Astrocyte of the cerebellum (primary cell): ENCODE measurements around the gene GPBP1L1.

Experiments used
- DNase-seq: peaks from one replicate; pipeline ENCODE4 v3.0.0-alpha.2; 2011; ENCODE audit warnings: low read depth
- H3K4me3 ChIP-seq: 2 replicates; pipeline ENCODE4 v1.5.1; 2011; ENCODE audit warnings: mild to moderate bottlenecking, low read depth, low read length, moderate library complexity
- in situ Hi-C: cut with HindIII; loops from 2 replicates; pipeline ENCODE4 v1.10.0; 2017; ENCODE audit warnings: low sequenced_read_pairs
- TF ChIP-seq, protein P1 (sequence below): IDR thresholded peaks from 2 replicates; pipeline ENCODE4 v1.5.1; 2012; ENCODE audit warnings: low read length, low read depth, moderate library complexity, mild to moderate bottlenecking; ENCODE audit errors: missing control alignments

The GPBP1L1 gene

DNA sequence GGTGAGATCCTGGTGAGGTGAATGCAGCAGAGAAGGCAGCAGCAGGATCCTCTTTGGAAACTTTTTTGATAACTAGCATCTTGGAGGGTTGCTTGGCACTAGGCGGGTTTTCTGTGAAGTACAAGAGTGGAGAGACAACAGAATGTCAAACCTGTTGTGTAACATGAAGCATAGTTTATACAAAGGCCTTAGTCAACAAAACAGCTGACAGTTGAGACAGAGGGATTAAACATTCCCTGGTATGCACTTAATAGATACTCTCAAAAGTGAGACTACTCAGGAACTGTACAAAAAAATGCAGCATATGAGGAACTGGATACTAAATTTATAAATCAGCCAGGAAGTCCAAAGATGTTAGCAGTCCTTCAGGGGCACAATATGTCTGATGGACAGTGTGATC lies 46.0 kb downstream of the GPBP1L1 start:
- in situ Hi-C loops, result no loop called here
- DNase-seq, result no peak
- no peak overlapping the region for H3K4me3 ChIP-seq
- TF ChIP-seq, protein P1, sequence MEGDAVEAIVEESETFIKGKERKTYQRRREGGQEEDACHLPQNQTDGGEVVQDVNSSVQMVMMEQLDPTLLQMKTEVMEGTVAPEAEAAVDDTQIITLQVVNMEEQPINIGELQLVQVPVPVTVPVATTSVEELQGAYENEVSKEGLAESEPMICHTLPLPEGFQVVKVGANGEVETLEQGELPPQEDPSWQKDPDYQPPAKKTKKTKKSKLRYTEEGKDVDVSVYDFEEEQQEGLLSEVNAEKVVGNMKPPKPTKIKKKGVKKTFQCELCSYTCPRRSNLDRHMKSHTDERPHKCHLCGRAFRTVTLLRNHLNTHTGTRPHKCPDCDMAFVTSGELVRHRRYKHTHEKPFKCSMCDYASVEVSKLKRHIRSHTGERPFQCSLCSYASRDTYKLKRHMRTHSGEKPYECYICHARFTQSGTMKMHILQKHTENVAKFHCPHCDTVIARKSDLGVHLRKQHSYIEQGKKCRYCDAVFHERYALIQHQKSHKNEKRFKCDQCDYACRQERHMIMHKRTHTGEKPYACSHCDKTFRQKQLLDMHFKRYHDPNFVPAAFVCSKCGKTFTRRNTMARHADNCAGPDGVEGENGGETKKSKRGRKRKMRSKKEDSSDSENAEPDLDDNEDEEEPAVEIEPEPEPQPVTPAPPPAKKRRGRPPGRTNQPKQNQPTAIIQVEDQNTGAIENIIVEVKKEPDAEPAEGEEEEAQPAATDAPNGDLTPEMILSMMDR, result no peak

DNA sequence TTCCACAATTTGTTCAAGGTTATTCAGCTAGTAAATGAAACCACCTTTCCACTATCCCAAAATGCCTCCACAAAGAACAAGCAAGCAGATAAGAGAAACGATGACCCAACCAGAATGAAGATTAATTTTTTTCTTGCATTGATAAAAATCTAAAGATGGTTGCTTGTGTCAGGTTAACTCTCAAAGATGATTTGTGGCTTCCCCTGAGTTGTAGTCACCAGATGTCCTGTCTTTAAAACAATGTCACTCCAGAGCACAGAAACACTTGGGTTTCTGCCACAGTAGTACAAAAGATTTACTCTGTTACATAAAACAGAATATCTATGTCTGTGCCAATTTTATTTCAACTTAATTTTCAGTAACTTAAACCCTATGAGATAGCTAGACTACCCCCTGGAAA lies 51.1 kb downstream of the GPBP1L1 start:
- DNase-seq, result no peak
- in situ Hi-C loops, result no loop called here
- no peak overlapping the region for H3K4me3 ChIP-seq
- TF ChIP-seq, protein P1, result no peak

DNA sequence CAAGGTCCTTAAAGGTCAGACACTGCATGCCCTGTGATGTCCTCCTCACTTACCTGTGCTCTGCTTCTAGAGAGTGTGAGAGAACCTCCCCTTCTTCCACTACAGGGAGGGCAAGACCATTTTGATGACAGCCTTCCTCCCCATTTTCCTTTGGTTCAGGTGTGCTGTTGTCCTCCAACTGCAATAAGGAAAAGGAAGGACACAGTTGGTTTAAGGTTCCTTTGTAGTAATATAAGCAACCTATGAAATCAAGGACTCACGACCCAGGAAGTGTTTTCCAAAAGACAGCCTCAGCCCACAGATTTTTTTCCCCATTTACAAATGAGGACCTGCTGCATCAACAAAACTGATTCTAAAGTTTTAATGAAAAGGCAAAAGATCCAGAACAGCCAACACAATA lies 55.9 kb downstream of the GPBP1L1 start:
- no peak for DNase-seq
- in situ Hi-C loops, result no loop called here
- H3K4me3 ChIP-seq, result no peak overlapping the region
- TF ChIP-seq, protein P1, result no peak

DNA sequence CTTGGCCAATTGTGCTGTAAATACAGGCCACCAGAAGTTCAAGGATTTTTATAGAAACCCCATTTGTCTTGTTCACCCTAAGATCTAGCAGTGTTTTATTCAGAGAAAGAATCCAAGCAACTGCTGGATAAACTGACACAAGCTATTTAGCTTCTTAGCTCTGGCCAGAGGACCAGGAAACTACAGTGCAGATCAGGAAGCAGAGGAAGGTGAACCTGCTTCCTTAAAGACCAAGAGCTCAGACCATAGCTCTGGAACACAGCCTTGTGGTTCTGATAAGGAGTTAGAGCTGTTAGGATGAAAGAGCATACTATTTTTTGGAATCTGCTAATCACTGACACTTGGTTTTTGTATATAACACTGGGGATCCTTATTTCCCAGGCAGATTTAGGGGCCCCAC lies 57.3 kb downstream of the GPBP1L1 start:
- H3K4me3 ChIP-seq, result no peak overlapping the region
- DNase-seq, result no peak
- TF ChIP-seq, protein P1, result no peak
- in situ Hi-C loops, result no loop called here

DNA sequence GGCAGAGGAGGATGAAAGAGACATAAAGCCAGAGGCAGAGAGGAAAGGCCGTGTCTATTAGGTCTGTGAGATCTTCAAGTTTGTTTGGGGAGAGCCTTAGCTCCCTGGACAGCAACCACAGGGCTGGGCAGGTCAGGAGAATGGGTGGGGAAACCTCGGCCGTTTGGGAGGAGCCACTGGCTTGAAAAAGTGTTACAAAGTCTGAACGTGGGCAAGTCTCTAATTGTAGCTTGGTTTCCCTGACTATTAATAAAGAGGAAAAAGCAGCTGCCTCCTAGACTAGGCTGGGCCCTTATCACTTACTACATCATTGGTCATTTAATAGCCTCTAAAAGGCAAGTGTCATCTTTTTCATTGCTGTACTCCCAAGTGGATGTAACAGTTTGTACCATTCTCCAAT lies 62.4 kb downstream of the GPBP1L1 start, which contains the start of gene CCDC17:
TSS of gene CCDC17 (minus strand) at position 83 of the 400 bp plus-strand sequence. CDS start 145 bp downstream, outside the sequence.
- no peak within 1 kb of the TSS for H3K4me3 ChIP-seq
- TF ChIP-seq, protein P1, result no peak
- no peak for DNase-seq
- in situ Hi-C loops, result no loop called here

DNA sequence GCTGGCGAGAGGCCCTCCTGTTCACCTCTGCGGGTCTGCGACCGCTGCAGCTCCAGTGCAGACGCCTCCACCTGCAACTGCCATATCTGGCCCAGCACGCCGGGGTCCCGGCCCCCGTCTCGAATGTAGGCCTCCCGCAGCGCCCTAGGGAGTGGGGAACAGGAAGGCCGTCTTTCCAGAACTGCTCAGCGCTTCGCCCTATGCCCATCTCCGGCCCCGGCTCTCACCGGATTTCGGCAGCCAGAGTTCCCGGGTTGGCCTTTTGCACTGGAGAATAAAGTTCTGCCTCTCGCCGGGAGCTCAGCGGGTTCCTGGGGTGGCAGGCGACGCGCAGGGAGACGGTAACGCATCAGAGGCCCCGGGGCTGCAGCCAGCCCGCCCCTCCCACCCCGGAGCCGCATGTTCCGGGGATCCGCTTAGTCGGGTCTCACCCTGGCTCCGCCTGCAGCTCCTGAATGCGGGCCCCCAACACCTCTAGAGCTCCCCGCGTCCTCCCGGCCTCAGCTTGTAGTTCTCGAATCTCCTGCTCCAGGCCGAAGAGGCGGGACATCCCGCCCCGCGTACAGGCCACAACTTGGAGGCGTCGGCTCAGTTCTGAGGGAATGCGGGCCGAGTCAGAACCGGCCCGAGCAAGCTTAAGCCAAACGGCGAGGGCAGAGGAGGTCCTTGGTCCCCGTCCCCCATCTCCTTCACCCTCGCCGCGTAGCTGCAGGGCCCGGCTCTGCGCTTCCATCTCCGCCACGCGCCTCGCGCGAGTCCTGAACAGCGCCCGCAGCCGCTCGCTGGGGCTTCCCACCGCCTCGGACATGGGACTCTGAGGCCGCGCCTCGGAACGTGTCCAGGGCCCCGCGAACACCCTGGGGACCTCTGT lies 63.6 kb downstream of the GPBP1L1 start:
- TF ChIP-seq, protein P1, result no peak
- in situ Hi-C loops, result no loop called here
- no peak for DNase-seq
- H3K4me3 ChIP-seq, result no peak overlapping the region
